Testis (tissue), 3 donors: ENCODE results near the gene PUM1. TPM values are rescaled to one million over a fixed set of nuclear protein-coding genes. Genes with fewer than 3 reads are reported as not detected.

Experiments
- DNase-seq: peaks from one replicate; pipeline ENCODE4 v3.0.0-alpha.2; 2019
- H3K27ac ChIP-seq, 2 donors: fragments of 200-600 bp; sonication (generic); one replicate each; pipeline ENCODE4 v1.5.1; 2019
- H3K27me3 ChIP-seq: fragments of 200-600 bp; sonication (generic); one replicate; pipeline ENCODE4 v1.5.1; 2019
- H3K36me3 ChIP-seq: fragments of 200-600 bp; sonication (generic); one replicate; pipeline ENCODE4 v1.5.1; 2017; ENCODE audit warnings: low read depth; ENCODE audit errors: missing control alignments
- H3K4me1 ChIP-seq: fragments of 200-600 bp; sonication (generic); one replicate; pipeline ENCODE4 v1.5.1; 2019
- H3K4me3 ChIP-seq, 2 donors: fragments of 200-600 bp; sonication (generic); one replicate each; pipeline ENCODE4 v1.5.1; 2017 to 2019
- H3K9me3 ChIP-seq: fragments of 200-600 bp; sonication (generic); one replicate; pipeline ENCODE4 v1.5.1; 2017
- POLR2A ChIP-seq: fragments of 450-650 bp; IDR thresholded peaks from one replicate; pipeline ENCODE4 v1.6.1; 2017; ENCODE audit warnings: antibody characterized with exemption, mild to moderate bottlenecking, moderate library complexity
- WGBS, 2 donors: methylation state at CpG; one replicate each; pipeline ENCODE4 v1.1.5; 2018; 5-methylcytosine and 5-hydroxymethylcytosine counted together
- intact Hi-C: fragments of 100-400 bp; cut with DNase I; formaldehyde crosslinking; loops from one replicate; pipeline ENCODE4 v1.15.1; 2023; ENCODE audit warnings: low total_unique reads
- polyA plus RNA-seq: library from polyadenylated mRNA; stranded (reverse); fragments of 350-450 nt; fragmentation: Illumina TruSeq; extraction: RNeasy Lipid Tissue Mini Kit (QIAGEN cat#74804); gene quantifications from one replicate; pipeline ENCODE4 v1.2.3, GENCODE V29; 2014; ENCODE audit warnings: low read depth, low replicate concordance; ENCODE audit not compliant: insufficient read depth
- total RNA-seq, 2 donors: library from RNA; depleted of rRNA; stranded (reverse); fragments of >200 nt; gene quantifications; one replicate each; pipeline ENCODE4 v1.2.3, GENCODE V29; 2016
- TF ChIP-seq, protein P1 (sequence below), 3 experiments: fragments of 450-650 bp in 2 of 3; fragments of 200-600 bp in 1 of 3; sonication (generic) in 1 of 3; IDR thresholded peaks; one replicate each; pipeline ENCODE4 v1.5.1; 2016 to 2019; ENCODE audit warnings: antibody characterized with exemption in 3 of 3, mild to moderate bottlenecking in 2 of 3, moderate library complexity in 1 of 3

PUM1 gene
- total and polyA plus RNA-seq, 3 donors from 2014 or later = 41.3 to 89.0 (median 70.5) TPM

DNA sequence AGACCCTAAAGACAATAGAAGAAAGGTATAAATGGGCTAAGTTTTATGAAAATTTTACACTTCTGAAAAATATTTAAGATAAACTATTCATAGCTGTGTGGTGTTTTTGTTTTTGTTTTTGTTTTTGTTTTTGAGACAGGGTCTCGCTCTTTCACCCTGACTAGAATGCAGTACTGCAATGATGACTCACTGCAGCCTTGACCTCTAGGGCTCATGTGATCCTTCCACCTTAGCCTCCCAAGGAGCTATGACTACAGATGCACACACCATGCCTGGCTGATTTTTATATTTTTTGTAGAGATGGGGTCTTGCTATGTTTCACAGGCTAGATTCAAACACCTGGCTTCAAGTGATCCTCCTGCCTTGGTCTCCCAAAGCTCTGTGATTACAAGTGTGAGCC lies 66.6 kb downstream of the PUM1 start:
- 82 to 88% methylated on average over 1 of the region's 1 CpG for WGBS, 2 donors
- Histone ChIP-seq H3K36me3 (no peaks in the 10 kb centered on the region), H3K4me3 (no peak overlapping the region), H3K27me3 (no peaks in the 10 kb centered on the region), H3K27ac (no peak overlapping the region), H3K9me3 (no peaks in the 10 kb centered on the region), H3K4me1 (peaks cover 3% of the 10 kb centered on the region)
- intact Hi-C loops = no loop called here
- no peak for TF ChIP-seq POLR2A
- DNase-seq = no peak

DNA sequence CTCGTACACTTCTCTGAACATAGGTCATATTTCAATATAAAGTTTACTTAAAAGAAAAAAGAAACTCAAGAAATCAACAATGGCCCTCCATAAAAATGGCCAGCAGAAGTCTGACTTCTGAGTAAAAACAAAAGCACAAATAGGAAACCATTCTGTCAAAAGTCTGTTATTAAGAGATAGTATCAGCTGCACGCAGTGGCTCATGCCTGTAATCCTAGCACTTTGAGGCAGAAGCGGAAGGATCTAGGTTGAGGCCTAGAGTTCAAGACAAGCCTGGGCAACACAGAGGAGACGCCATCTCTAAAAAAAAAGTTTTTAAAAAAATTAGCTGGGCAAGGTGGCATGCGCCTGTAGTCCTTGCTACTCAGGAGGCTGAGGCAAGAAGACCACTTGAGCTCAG lies 67.3 kb downstream of the PUM1 start:
- no peak for TF ChIP-seq POLR2A
- TF ChIP-seq, protein P1, sequence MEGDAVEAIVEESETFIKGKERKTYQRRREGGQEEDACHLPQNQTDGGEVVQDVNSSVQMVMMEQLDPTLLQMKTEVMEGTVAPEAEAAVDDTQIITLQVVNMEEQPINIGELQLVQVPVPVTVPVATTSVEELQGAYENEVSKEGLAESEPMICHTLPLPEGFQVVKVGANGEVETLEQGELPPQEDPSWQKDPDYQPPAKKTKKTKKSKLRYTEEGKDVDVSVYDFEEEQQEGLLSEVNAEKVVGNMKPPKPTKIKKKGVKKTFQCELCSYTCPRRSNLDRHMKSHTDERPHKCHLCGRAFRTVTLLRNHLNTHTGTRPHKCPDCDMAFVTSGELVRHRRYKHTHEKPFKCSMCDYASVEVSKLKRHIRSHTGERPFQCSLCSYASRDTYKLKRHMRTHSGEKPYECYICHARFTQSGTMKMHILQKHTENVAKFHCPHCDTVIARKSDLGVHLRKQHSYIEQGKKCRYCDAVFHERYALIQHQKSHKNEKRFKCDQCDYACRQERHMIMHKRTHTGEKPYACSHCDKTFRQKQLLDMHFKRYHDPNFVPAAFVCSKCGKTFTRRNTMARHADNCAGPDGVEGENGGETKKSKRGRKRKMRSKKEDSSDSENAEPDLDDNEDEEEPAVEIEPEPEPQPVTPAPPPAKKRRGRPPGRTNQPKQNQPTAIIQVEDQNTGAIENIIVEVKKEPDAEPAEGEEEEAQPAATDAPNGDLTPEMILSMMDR (IDR thresholded peaks at IDR 0.05) = no peak
- no peak for DNase-seq
- peaks cover 3% of the 10 kb centered on the region for H3K4me1 ChIP-seq
- no peak overlapping the region for H3K4me3 ChIP-seq
- no peaks in the 10 kb centered on the region for H3K36me3 ChIP-seq
- H3K27me3 ChIP-seq = no peaks in the 10 kb centered on the region
- H3K9me3 ChIP-seq = no peaks in the 10 kb centered on the region
- H3K27ac ChIP-seq = no peak overlapping the region
- intact Hi-C loops = no loop called here
- 95% methylated on average over 5 of the region's 5 CpGs for WGBS, 2 donors

DNA sequence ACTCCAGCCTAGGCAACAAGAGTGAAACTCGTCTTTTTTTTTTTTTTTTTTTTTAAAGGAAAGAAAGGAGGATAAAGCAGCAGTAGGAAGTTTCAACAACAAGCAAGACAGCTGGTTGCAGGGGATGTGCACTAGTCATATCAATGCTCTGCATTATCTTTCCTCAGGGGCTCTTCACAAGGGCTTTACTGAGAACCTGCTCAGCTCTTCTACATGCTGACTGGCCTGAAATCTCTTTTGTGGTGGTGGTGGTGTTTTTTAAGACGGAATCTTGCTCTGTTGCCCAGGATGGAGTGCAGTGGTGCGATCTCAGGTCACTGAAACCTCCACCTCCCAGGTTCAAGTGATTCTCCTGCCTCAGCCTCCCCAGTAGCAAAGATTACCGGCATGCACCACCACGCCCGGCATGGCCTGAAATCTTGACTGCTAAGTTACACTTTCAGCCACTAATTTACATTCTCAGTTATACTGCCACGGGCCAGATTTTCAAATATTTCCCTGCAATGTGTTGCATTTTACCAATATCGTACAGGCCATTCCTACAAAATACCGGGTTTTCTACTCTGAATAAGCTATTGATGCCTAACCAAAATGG lies 68.0 kb downstream of the PUM1 start:
- no peak overlapping the region for H3K4me3 ChIP-seq
- H3K9me3 ChIP-seq = no peaks in the 10 kb centered on the region
- TF ChIP-seq, protein P1 (IDR thresholded peaks at IDR 0.05) = no peak
- no peak for TF ChIP-seq POLR2A
- peaks cover 3% of the 10 kb centered on the region for H3K4me1 ChIP-seq
- H3K27ac ChIP-seq = no peak overlapping the region
- H3K27me3 ChIP-seq = no peaks in the 10 kb centered on the region
- no peak for DNase-seq
- intact Hi-C loops = no loop called here
- no peaks in the 10 kb centered on the region for H3K36me3 ChIP-seq
- 92 to 93% methylated on average over 9 of the region's 9 CpGs for WGBS, 2 donors

DNA sequence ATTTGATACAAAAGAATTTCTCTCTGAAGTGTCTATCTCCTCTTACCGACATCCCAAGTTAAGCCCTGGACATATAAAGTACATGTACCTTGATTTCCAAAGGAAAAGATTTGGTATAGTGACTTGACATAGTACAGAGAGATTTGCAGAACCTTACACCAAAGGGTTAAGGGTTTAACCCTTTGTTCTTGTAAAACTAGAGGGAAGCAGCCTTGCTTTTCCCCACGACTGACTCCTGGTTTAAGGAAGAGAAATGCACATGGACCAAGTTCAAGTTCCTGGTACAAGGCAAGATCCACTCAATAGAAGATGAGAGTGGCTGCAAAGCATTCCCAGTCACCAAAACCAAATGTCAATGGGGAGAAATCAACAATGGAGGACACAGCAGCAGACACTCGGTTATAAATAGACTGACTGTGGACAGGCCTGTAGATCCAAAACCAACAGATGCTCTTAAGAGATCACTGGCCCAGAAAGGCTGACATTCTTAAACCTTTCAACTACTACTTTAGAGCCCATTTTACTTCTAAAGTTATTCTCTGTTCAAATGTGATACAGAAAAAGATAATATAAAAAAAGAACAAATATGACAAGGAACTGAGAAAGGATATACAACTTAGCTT lies 69.4 kb downstream of the PUM1 start:
- Histone ChIP-seq H3K27ac (no peak overlapping the region), H3K4me3 (no peak overlapping the region), H3K36me3 (no peaks in the 10 kb centered on the region), H3K4me1 (peaks cover 3% of the 10 kb centered on the region), H3K9me3 (no peaks in the 10 kb centered on the region), H3K27me3 (no peaks in the 10 kb centered on the region)
- TF ChIP-seq, protein P1 (IDR thresholded peaks at IDR 0.05) = no peak
- TF ChIP-seq POLR2A = no peak
- intact Hi-C loops = no loop called here
- 55 to 67% methylated on average over 3 of the region's 3 CpGs for WGBS, 2 donors
- DNase-seq = no peak

DNA sequence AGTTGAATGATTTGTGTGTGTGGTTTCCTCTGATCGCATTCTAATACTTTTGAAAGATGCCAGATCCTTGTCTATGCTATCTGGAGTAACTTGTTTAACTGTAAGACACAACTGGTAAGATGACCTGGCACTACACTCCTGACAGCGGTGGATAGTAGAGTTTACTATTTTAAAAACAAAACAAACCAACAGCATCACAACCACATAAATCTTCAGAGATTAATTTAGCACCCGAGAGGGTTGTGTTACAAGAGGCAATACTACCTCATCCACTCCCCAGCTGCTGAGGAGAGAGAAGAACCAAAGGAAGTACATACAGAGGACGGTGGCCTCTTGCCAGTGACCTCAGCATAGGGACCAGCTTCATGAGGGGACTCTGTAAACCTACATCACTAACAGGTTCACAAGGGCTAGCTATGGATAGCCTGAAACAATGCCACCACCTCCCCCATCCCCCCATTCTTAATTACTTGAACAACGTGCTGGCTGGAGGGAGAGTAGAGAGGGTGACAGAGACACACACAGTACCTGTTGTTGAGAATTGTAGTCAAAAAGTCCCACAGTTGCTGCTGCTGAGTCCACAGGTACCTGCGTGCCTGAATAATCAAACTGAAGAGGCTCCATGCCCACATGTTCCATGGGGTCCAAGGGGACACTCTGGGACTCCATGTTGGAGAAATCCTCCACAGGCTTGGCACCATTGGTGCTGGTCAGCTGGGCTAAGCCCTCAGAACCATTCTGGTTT lies 73.5 kb downstream of the PUM1 start:
- WGBS, 2 donors = 70 to 77% methylated on average over 6 of the region's 6 CpGs
- Histone ChIP-seq H3K4me1 (peaks cover 19% of the 10 kb centered on the region), H3K4me3 (no peak overlapping the region), H3K9me3 (no peaks in the 10 kb centered on the region), H3K27ac (no peak overlapping the region), H3K36me3 (no peaks in the 10 kb centered on the region), H3K27me3 (no peaks in the 10 kb centered on the region)
- intact Hi-C loops = no loop called here
- TF ChIP-seq, protein P1 (IDR thresholded peaks at IDR 0.05) = no peak
- TF ChIP-seq POLR2A = no peak
- no peak for DNase-seq
